Measurements from ENCODE around the gene TGFBR2. TPM values are rescaled to one million over a fixed set of nuclear protein-coding genes. Genes with fewer than 3 reads are reported as not detected.

TGFBR2 gene
- total RNA-seq, 1 donor from 2014 or later: 39.9 TPM

GRCh38 chr3:30613133-30613825, 6.9 kb downstream of the TGFBR2 start:
- Mint-ChIP-seq H3K9me3 (ENCODE audit: unreplicated experiment) (no peaks in the 10 kb centered on the region), H3K4me1 (ENCODE audit: low read depth, unreplicated experiment) (peaks cover 67% of the 10 kb centered on the region), H3K4me3 (ENCODE audit: unreplicated experiment) (peak overlapping the region; percentile 12), H3K27me3 (ENCODE audit: low read depth, unreplicated experiment) (no peaks in the 10 kb centered on the region), H3K36me3 (ENCODE audit: low read depth, unreplicated experiment) (no peaks in the 10 kb centered on the region), H3K27ac (ENCODE audit: unreplicated experiment) (no peak overlapping the region)
- no peak for FAIRE-seq
- H3K27ac ChIP-seq (ENCODE audit: low read depth, low read length): no peak overlapping the region
- no peak overlapping the region for H2AFZ ChIP-seq (ENCODE audit: low read depth, low read length)
- TF ChIP-seq, protein P1, sequence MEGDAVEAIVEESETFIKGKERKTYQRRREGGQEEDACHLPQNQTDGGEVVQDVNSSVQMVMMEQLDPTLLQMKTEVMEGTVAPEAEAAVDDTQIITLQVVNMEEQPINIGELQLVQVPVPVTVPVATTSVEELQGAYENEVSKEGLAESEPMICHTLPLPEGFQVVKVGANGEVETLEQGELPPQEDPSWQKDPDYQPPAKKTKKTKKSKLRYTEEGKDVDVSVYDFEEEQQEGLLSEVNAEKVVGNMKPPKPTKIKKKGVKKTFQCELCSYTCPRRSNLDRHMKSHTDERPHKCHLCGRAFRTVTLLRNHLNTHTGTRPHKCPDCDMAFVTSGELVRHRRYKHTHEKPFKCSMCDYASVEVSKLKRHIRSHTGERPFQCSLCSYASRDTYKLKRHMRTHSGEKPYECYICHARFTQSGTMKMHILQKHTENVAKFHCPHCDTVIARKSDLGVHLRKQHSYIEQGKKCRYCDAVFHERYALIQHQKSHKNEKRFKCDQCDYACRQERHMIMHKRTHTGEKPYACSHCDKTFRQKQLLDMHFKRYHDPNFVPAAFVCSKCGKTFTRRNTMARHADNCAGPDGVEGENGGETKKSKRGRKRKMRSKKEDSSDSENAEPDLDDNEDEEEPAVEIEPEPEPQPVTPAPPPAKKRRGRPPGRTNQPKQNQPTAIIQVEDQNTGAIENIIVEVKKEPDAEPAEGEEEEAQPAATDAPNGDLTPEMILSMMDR (IDR thresholded peaks at IDR 0.05; ENCODE audit: insufficient read depth, low read depth, low read length): no peak
- TF ChIP-seq EZH2 (IDR thresholded peaks at IDR 0.05; ENCODE audit: insufficient read depth, low read length): no peak
- H4K20me1 ChIP-seq (ENCODE audit: insufficient read depth, low read length): peaks cover 69% of the 10 kb centered on the region
- DNase-seq (ENCODE audit: low read depth): no peak
- peaks cover 100% of the 10 kb centered on the region for H3K79me2 ChIP-seq (ENCODE audit: insufficient read depth, low read length)
- H3K9ac ChIP-seq (ENCODE audit: low read length): no peak overlapping the region
- peak overlapping the region; percentile 23 for H3K4me2 ChIP-seq (ENCODE audit: low read length)
- no peaks in the 10 kb centered on the region for H3K9me3 ChIP-seq (ENCODE audit: insufficient read depth, low read depth, low read length)
- peaks cover 33% of the 10 kb centered on the region for H3K4me1 ChIP-seq (ENCODE audit: insufficient read depth, low read length)
- H3K4me3 ChIP-seq (ENCODE audit: insufficient read depth, low read depth, low read length): no peak overlapping the region
- H3K36me3 ChIP-seq (ENCODE audit: insufficient read depth, low read length): no peaks in the 10 kb centered on the region
- no peaks in the 10 kb centered on the region for H3K27me3 ChIP-seq (ENCODE audit: insufficient read depth, low read length)

GRCh38 chr3:30614373-30614772, 8.0 kb downstream of the TGFBR2 start:
- FAIRE-seq (no peak), DNase-seq (ENCODE audit: low read depth) (no peak)
- peaks cover 33% of the 10 kb centered on the region for H3K4me1 ChIP-seq (ENCODE audit: insufficient read depth, low read length)
- H2AFZ ChIP-seq (ENCODE audit: low read depth, low read length): no peak overlapping the region
- no peak overlapping the region for H3K4me3 Mint-ChIP-seq (ENCODE audit: unreplicated experiment)
- peak overlapping the region; percentile 30 for H3K4me2 ChIP-seq (ENCODE audit: low read length)
- H3K27ac ChIP-seq (ENCODE audit: low read depth, low read length): no peak overlapping the region
- H3K4me1 Mint-ChIP-seq (ENCODE audit: low read depth, unreplicated experiment): peaks cover 63% of the 10 kb centered on the region
- H3K9ac ChIP-seq (ENCODE audit: low read length): no peak overlapping the region
- H3K79me2 ChIP-seq (ENCODE audit: insufficient read depth, low read length): peaks cover 100% of the 10 kb centered on the region
- peaks cover 72% of the 10 kb centered on the region for H4K20me1 ChIP-seq (ENCODE audit: insufficient read depth, low read length)
- peaks cover 1% of the 10 kb centered on the region for H3K36me3 Mint-ChIP-seq (ENCODE audit: low read depth, unreplicated experiment)
- H3K27me3 Mint-ChIP-seq (ENCODE audit: low read depth, unreplicated experiment): no peaks in the 10 kb centered on the region
- no peak overlapping the region for H3K4me3 ChIP-seq (ENCODE audit: insufficient read depth, low read depth, low read length)
- TF ChIP-seq EZH2 (IDR thresholded peaks at IDR 0.05; ENCODE audit: insufficient read depth, low read length): no peak
- TF ChIP-seq, protein P1 (IDR thresholded peaks at IDR 0.05; ENCODE audit: insufficient read depth, low read depth, low read length): no peak
- no peak overlapping the region for H3K27ac Mint-ChIP-seq (ENCODE audit: unreplicated experiment)
- H3K27me3 ChIP-seq (ENCODE audit: insufficient read depth, low read length): no peaks in the 10 kb centered on the region
- H3K9me3 Mint-ChIP-seq (ENCODE audit: unreplicated experiment): no peaks in the 10 kb centered on the region
- no peaks in the 10 kb centered on the region for H3K9me3 ChIP-seq (ENCODE audit: insufficient read depth, low read depth, low read length)
- H3K36me3 ChIP-seq (ENCODE audit: insufficient read depth, low read length): no peaks in the 10 kb centered on the region

DNA sequence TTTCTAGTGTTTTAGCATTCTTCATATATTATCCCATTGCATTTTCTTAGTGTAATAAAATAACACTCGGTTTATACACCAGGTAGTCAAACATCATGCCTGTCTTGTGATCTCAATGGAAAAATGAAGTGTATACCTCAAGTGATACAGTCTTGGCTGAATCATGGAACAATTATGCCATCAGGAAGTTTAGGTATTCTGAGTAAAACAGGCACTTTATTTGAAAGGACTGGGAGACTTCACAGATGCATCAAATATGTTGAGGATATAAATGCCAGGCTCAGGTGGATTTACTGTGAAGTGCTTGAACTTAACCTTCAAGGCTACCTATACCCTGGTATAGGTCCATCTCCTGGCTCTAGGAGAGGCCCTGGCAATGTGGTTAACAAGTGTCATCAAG, 8.5 kb downstream of the TGFBR2 start:
- Mint-ChIP-seq H3K36me3 (ENCODE audit: low read depth, unreplicated experiment) (peaks cover 3% of the 10 kb centered on the region), H3K9me3 (ENCODE audit: unreplicated experiment) (no peaks in the 10 kb centered on the region), H3K4me3 (ENCODE audit: unreplicated experiment) (no peak overlapping the region), H3K27me3 (ENCODE audit: low read depth, unreplicated experiment) (no peaks in the 10 kb centered on the region), H3K4me1 (ENCODE audit: low read depth, unreplicated experiment) (peaks cover 58% of the 10 kb centered on the region), H3K27ac (ENCODE audit: unreplicated experiment) (no peak overlapping the region)
- no peak for TF ChIP-seq EZH2 (IDR thresholded peaks at IDR 0.05; ENCODE audit: insufficient read depth, low read length)
- TF ChIP-seq, protein P1 (IDR thresholded peaks at IDR 0.05; ENCODE audit: insufficient read depth, low read depth, low read length): no peak
- FAIRE-seq (no peak), DNase-seq (ENCODE audit: low read depth) (peak; percentile 50)
- H3K9me3 ChIP-seq (ENCODE audit: insufficient read depth, low read depth, low read length): no peaks in the 10 kb centered on the region
- H2AFZ ChIP-seq (ENCODE audit: low read depth, low read length): no peak overlapping the region
- H3K9ac ChIP-seq (ENCODE audit: low read length): no peak overlapping the region
- H3K27ac ChIP-seq (ENCODE audit: low read depth, low read length): no peak overlapping the region
- H3K79me2 ChIP-seq (ENCODE audit: insufficient read depth, low read length): peaks cover 99% of the 10 kb centered on the region
- peaks cover 33% of the 10 kb centered on the region for H3K4me1 ChIP-seq (ENCODE audit: insufficient read depth, low read length)
- peak overlapping the region; percentile 30 for H3K4me2 ChIP-seq (ENCODE audit: low read length)
- no peak overlapping the region for H3K4me3 ChIP-seq (ENCODE audit: insufficient read depth, low read depth, low read length)
- H4K20me1 ChIP-seq (ENCODE audit: insufficient read depth, low read length): peaks cover 71% of the 10 kb centered on the region
- no peaks in the 10 kb centered on the region for H3K36me3 ChIP-seq (ENCODE audit: insufficient read depth, low read length)
- H3K27me3 ChIP-seq (ENCODE audit: insufficient read depth, low read length): no peaks in the 10 kb centered on the region
